Lower lobe of right lung (tissue), 2 donors: ENCODE measurements around the gene PRKG1. TPM values are rescaled to one million over a fixed set of nuclear protein-coding genes. Genes with fewer than 3 reads are reported as not detected.

ENCODE experiments used
- ATAC-seq, 2 donors: fragments of 200-7000 bp; cut with Tn5 transposase; one replicate each; pipeline ENCODE4 v1.9.1; 2020 to 2022; ENCODE audit warnings: mild to moderate bottlenecking in 2 of 2, moderate library complexity in 2 of 2
- DNase-seq: peaks from one replicate; pipeline ENCODE4 v3.0.0-alpha.2; 2020
- H3K27ac ChIP-seq: fragments of 200-600 bp; one replicate; pipeline ENCODE4 v1.8.0; 2022
- H3K27me3 ChIP-seq: fragments of 200-600 bp; one replicate; pipeline ENCODE4 v1.8.0; 2022; ENCODE audit warnings: low read depth
- H3K36me3 ChIP-seq: fragments of 200-600 bp; one replicate; pipeline ENCODE4 v1.8.0; 2022; ENCODE audit warnings: mild to moderate bottlenecking
- H3K4me1 ChIP-seq: fragments of 200-600 bp; one replicate; pipeline ENCODE4 v1.8.0; 2022
- H3K4me3 ChIP-seq: fragments of 200-600 bp; one replicate; pipeline ENCODE4 v1.8.0; 2022; ENCODE audit warnings: mild to moderate bottlenecking
- H3K9me3 ChIP-seq: fragments of 200-600 bp; one replicate; pipeline ENCODE4 v1.8.0; 2022
- CTCF ChIP-seq: fragments of 200-600 bp; IDR thresholded peaks from one replicate; pipeline ENCODE4 v1.8.0; 2022; ENCODE audit warnings: antibody characterized with exemption, mild to moderate bottlenecking
- intact Hi-C: fragments of 100-400 bp; cut with DNase I; formaldehyde crosslinking; loops from one replicate; pipeline ENCODE4 v1.11.0; 2022
- total RNA-seq: library from RNA; stranded (reverse); fragmentation: NEBNext Ultra II Directional; extraction: Animal tissue kit (Norgen Biotek cat#: 25700); gene quantifications from one replicate; pipeline ENCODE4 v1.2.1, GENCODE V29; 2021
- donor health status: DM: no; HTN: yes; CAD: no; lungs with severe emphysema.

Gene PRKG1
- total RNA-seq, 1 donor from 2014 or later: 23.6 TPM

GRCh38 chr10:52028523-52028858 lies 954.2 kb downstream of the PRKG1 start:
- DNase-seq: no peak
- no peaks in the 10 kb centered on the region for H3K27me3 ChIP-seq
- H3K27ac ChIP-seq: no peak overlapping the region
- no peak for ATAC-seq
- no peak for TF ChIP-seq CTCF
- H3K4me3 ChIP-seq: no peak overlapping the region
- intact Hi-C loops: no loop called here
- no peaks in the 10 kb centered on the region for H3K36me3 ChIP-seq
- no peaks in the 10 kb centered on the region for H3K9me3 ChIP-seq
- no peaks in the 10 kb centered on the region for H3K4me1 ChIP-seq

DNA sequence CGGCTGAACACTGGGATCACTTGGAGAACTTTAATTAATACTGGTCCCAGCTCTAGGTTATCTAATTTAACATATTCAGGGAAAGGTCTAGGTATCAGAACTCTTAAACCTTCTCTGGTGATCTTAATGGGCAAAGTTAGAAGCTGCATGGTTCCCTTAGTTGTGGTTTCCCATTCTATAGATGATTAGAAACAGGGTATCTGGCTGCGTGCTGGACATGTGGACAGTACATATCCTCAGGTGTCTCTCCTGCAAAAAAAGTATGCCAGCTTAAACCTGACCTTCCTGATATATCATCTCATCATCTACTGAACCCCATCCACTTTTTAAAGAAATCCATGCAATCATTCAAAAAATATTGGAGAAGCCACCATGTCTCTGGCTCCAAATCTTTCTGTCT lies 955.3 kb downstream of the PRKG1 start:
- no peak for DNase-seq
- intact Hi-C loops: no loop called here
- no peak for ATAC-seq
- no peak for TF ChIP-seq CTCF
- no peak overlapping the region for H3K27ac ChIP-seq
- H3K36me3 ChIP-seq: no peaks in the 10 kb centered on the region
- H3K27me3 ChIP-seq: no peaks in the 10 kb centered on the region
- H3K4me1 ChIP-seq: no peaks in the 10 kb centered on the region
- H3K9me3 ChIP-seq: no peaks in the 10 kb centered on the region
- no peak overlapping the region for H3K4me3 ChIP-seq

DNA sequence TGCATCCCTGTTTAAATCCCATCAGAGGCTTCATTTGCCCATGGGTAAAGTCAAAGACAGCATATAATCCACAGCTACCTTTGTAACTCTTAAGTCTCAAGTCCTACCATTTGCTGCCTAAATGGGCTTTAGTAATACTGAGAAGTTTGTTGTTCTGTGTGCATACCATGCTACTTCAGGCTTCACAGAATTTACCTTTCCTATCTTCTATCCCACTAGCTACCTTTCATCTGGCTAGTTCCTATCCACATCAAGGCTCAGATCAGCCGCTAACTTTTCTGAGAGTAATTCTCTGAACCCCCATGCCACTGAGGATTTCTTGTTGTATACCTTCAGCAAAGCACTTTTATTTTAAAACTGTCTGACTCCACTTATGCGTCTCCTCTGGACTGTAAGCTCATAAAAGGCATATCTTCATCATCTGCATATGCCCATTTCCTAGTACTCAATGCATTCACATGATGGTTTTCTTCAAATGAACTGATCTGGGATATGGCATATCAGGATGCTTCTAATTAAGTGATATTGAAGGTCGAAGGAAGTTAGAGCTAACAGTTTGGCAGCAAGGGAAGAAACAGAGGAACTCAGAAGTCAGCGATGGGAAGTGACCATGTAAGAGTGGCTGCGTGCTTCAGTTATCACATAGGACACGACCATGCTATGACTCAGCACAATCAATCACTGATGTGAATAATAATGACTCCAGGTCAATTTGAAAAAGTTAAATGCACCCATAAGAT lies 955.9 kb downstream of the PRKG1 start:
- ATAC-seq (no peak), DNase-seq (no peak)
- intact Hi-C loops: no loop called here
- no peaks in the 10 kb centered on the region for H3K27me3 ChIP-seq
- H3K9me3 ChIP-seq: no peaks in the 10 kb centered on the region
- no peak overlapping the region for H3K27ac ChIP-seq
- no peak overlapping the region for H3K4me3 ChIP-seq
- H3K36me3 ChIP-seq: no peaks in the 10 kb centered on the region
- H3K4me1 ChIP-seq: no peaks in the 10 kb centered on the region
- no peak for TF ChIP-seq CTCF

DNA sequence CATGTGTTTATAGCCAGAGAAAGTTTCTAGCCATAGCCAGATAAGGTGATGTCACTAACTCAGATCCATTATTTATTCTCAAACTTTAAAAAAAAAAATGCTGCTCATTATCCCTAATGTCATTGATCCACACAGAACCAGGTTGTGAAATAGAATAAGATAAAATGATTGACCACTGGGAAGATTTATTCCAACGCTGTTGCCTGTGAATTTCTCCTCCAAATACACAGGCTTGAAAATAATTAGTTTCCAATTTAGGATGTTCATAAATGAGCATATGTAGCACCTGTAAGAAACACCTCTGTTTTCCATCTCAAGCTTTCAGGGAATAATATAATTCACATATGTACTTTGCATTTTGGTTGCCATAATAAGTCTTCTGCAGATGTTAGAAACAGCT lies 956.7 kb downstream of the PRKG1 start:
- no peak overlapping the region for H3K4me3 ChIP-seq
- no peaks in the 10 kb centered on the region for H3K36me3 ChIP-seq
- no peak for TF ChIP-seq CTCF
- H3K4me1 ChIP-seq: no peaks in the 10 kb centered on the region
- intact Hi-C loops: no loop called here
- no peak for ATAC-seq
- no peaks in the 10 kb centered on the region for H3K9me3 ChIP-seq
- DNase-seq: no peak
- H3K27me3 ChIP-seq: no peaks in the 10 kb centered on the region
- H3K27ac ChIP-seq: no peak overlapping the region

DNA sequence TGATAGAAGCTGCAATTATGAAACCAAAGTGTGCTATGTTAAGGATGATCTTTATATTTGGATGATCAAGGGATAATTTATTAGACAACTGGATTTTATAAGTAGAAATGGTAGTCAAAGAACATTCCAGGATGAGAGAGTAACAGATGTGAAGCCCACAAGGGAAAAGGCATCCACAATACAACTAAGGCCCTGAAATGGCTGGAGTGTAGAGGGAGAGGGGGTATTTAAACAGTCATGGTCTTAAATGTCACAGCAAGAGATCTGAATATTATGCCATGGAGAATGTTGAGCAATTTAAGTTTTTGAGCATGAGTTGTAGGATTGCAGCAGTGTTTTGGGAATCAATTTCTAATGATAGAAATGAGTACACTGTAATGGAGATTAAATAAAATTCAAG lies 957.5 kb downstream of the PRKG1 start:
- Histone ChIP-seq H3K9me3 (no peaks in the 10 kb centered on the region), H3K27me3 (no peaks in the 10 kb centered on the region), H3K36me3 (no peaks in the 10 kb centered on the region), H3K27ac (no peak overlapping the region), H3K4me3 (no peak overlapping the region), H3K4me1 (no peaks in the 10 kb centered on the region)
- TF ChIP-seq CTCF: no peak
- DNase-seq: no peak
- intact Hi-C loops: no loop called here
- ATAC-seq: no peak
